ENCODE results near the gene ATP2C2. TPM values are rescaled to one million over a fixed set of nuclear protein-coding genes. Genes with fewer than 3 reads are reported as not detected.
A peak's percentile ranks its signal among the peaks of the same experiment; 100 is the strongest.

Gene ATP2C2
- total and polyA plus RNA-seq, 2 of the 8 experiments (the other 6 are each of a cell fraction or from before 2014, with no cell fraction given) = 1.2 to 2.8 TPM

DNA sequence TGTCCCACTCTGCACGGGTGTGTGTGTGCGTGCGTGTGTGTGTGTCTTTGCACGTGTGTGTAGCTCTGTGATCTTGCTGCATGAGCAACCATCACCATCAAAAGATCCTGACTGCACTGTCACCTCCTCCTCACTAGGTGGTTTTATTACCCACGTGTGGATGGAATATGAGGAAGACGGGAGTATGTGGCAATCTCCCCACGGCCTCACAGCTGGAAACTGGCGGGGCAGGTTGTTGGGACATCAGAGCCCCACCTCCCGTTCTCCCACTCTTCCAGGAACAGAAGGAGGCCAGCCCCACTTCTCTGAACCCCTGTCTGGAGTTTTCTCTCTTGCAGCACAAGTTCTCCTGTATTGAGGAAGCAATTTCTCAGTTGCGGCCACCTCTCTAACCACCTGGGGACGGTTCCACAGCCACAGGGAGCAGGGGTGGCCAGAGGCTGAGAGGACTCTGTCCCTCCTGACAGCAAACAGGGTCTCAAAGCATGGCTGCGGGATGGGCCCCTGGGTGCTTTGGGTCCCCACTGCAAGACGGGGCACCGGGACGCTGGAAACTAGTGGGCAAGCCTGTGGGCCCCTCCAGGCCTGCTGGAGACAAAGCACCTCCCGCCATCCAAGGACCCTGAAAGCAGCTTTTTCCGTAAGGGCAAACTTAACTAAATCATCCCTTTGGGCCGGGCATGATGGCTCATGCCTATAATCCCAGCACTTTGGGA lies 27.9 kb upstream of the ATP2C2 start:
- Histone ChIP-seq H2BK120ac (replicated peaks; ENCODE audit: low read depth, low read length) (no peak overlapping the region), H3K79me2 (ENCODE audit: control insufficient read depth in 1 of 2, insufficient read depth in 2 of 2, low read length in 2 of 2) (no peaks in the 10 kb centered on the region), H4K91ac (replicated peaks; ENCODE audit: insufficient read length, low read length) (peak overlapping the region; percentile 19), H4K20me1 (replicated peaks in 1 of 2; ENCODE audit: control insufficient read depth in 1 of 2, insufficient read depth in 2 of 2, low read length in 2 of 2) (no peaks in the 10 kb centered on the region), H2BK20ac (ENCODE audit: low read length) (no peak overlapping the region), H3K56ac (replicated peaks; ENCODE audit: insufficient read length, low read depth, low read length) (no peak overlapping the region), H3K27me3 (replicated peaks in 1 of 4; ENCODE audit: control insufficient read depth in 3 of 4, extremely low read depth in 1 of 4, insufficient read depth in 3 of 4, low read length in 3 of 4) (no peaks in the 10 kb centered on the region), H4K5ac (ENCODE audit: insufficient read length, low read depth, low read length) (no peak overlapping the region), H3K79me1 (ENCODE audit: low read depth, low read length) (no peaks in the 10 kb centered on the region), H3K27ac (ENCODE audit: low read depth, low read length) (no peak overlapping the region), H2BK12ac (ENCODE audit: low read depth, low read length) (no peak overlapping the region), H3K4me2 (ENCODE audit: insufficient read depth in 1 of 2, low read depth in 2 of 2, low read length in 2 of 2) (no peak overlapping the region), H3K4me1 (replicated peaks in 1 of 4; ENCODE audit: control insufficient read depth in 3 of 4, insufficient read depth in 4 of 4, low read length in 3 of 4) (no peaks in the 10 kb centered on the region), H2AK5ac (ENCODE audit: low read depth, low read length) (no peak overlapping the region), H2BK5ac (ENCODE audit: low read depth, low read length) (no peak overlapping the region), H3K36me3 (ENCODE audit: control insufficient read depth in 2 of 4, insufficient read depth in 4 of 4, low read length in 3 of 4) (no peaks in the 10 kb centered on the region), H3K4ac (replicated peaks; ENCODE audit: insufficient read length, low read depth, low read length) (no peak overlapping the region), H2BK15ac (ENCODE audit: low read length) (no peak overlapping the region), H3K23ac (ENCODE audit: insufficient read length) (no peak overlapping the region), H3K14ac (ENCODE audit: insufficient read length) (no peak overlapping the region), H2AFZ (ENCODE audit: low read length) (no peak overlapping the region), H3K4me3 (ENCODE audit: extremely low read depth in 1 of 4, insufficient read depth in 2 of 4, low read depth in 3 of 4, low read length in 4 of 4) (no peak overlapping the region), H4K8ac (ENCODE audit: extremely low read depth, insufficient read depth, low read length) (no peak overlapping the region; the same call in 1 of the 2 replicates), H3K9ac (replicated peaks in 1 of 4; ENCODE audit: extremely low read depth in 1 of 4, low read depth in 3 of 4, low read length in 3 of 4) (no peak overlapping the region), H3K18ac (ENCODE audit: extremely low read depth, low read length) (no peak overlapping the region), H3K23me2 (ENCODE audit: low read depth, low read length) (no peaks in the 10 kb centered on the region), H3K9me3 (ENCODE audit: insufficient read depth in 2 of 2, low read depth in 1 of 2, low read length in 1 of 2) (no peaks in the 10 kb centered on the region)
- 87% methylated on average over 18 of the region's 18 CpGs; no CpG with 5 or more reads in 1 of the 2 experiments for WGBS, 2 experiments (ENCODE audit: extremely low coverage in 1 of 2, insufficient coverage in 1 of 2, insufficient read length in 1 of 2, insufficient replicate concordance in 2 of 2, low coverage in 1 of 2, low lambda C conversion rate in 2 of 2, missing lambda C conversion rate in 1 of 2)
- ChIA-PET CTCF (ENCODE audit: partially characterized antibody) (interaction anchor here (0.6 to 0.8 kb wide), 2 partner anchors 32 to 279 kb away, joined by 3 read pairs; no protein-coding TSS in a partner anchor), POLR2A (ENCODE audit: partially characterized antibody) (no interaction called here)
- peak; percentile 61 for TF ChIP-seq CEBPB (IDR thresholded peaks at IDR 0.05; ENCODE audit: low read depth, low read length)
- TF ChIP-seq SP2 (IDR thresholded peaks at IDR 0.05; ENCODE audit: low read length) = no peak
- no peak for FAIRE-seq
- DNase-seq (ENCODE audit: low read depth in 1 of 2, low spot score in 2 of 2) = no peak

Data from H1 (cell line).